GM19395 (cell line): ENCODE results near the gene MEPCE.
"Not testable (repeated sequence)": the region's sequence is repeated elsewhere in the genome, so short reads cannot be mapped to it uniquely, and the experiment has no call there.

ENCODE experiments used
- ATAC-seq: cut with Tn5 transposase; IDR thresholded peaks from one replicate; pipeline ENCODE4 v1.9.1; 2021; ENCODE audit warnings: mild to moderate bottlenecking, moderate library complexity; ENCODE audit not compliant: unreplicated experiment

Gene MEPCE

GRCh38 chr7:100433276-100433591, 3.6 kb downstream of the MEPCE start:
- ATAC-seq = no peak

DNA sequence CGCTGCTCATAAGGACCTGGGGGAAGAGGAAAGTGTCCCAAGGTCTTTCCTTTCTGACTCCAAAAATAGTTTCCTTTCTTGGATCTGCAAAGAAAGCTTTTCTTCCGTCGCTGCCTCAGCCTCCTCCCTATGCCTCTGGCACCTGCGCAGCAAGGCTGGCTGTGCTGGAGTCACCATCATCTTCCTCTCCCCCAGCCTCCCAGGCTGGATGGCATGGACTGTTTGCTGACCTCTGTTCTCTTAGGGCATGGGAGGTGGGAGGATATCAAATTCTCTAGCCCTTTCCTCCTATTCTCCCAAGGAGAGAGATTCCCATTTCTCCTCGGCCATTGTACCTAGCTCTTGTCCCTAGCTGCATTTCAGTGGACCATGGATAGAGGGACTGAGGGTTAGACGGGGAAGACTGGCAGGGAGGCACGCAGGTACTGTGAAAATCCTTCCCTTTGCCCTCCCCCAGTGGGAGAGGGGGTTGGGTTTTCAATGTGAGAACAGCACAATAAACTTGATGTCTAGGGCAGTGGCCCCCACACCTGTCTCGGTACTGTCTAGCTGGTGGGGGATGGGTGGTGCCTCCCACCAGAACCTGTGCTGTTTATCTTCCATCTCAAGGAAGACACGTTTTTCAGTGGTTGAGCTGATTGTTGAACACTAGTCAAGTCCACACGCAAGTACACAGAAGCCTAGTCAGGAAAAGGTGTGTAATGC, 4.1 kb downstream of the MEPCE start:
- ATAC-seq = no peak

GRCh38 chr7:100434297-100435144, 4.9 kb downstream of the MEPCE start:
- no peak for ATAC-seq

DNA sequence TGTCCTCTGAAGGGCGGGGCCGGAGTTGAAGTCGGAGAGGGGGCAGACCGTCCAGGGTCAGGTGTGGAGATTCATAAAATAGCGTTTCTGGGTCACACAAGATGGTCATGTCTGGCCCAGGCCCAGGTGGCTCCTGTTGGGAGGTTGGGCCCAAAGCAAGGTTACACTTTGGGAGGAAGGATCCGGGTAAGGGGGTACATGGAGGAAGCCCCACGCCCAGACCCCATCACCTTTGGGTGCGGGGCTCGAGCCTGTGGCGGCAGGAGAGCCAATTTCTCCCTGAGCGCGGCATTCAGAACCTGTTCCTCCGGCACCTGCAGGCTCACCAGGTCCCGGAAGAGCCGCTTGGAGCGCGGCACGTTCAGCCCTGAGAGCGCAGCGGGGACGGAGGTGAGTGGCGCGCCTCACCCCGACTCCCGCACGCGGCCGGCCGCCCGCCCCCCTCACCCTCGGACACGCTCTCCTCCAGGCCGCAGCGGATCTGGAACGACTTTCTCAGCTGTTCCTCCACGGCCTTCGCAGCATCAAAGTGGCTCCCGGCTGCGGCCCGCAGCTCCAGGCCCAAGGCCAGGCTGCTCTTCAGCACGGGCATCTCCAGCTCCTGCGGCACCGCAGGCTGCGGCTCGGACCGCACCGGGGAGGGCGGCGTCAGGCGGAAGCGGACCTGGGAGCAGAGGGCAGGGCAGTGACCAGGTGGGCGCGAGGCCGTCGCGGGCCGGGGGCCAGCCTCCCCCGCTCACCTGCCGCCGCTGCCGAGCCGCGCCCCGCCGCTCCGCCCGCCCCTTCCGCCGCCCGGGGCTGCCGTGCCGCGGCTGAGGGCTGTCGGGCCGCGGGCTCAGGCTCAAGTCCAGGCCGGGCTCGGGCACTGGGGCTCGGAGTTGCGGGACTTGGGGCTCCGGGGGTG, 6.0 kb downstream of the MEPCE start:
- ATAC-seq = peak; percentile 33

DNA sequence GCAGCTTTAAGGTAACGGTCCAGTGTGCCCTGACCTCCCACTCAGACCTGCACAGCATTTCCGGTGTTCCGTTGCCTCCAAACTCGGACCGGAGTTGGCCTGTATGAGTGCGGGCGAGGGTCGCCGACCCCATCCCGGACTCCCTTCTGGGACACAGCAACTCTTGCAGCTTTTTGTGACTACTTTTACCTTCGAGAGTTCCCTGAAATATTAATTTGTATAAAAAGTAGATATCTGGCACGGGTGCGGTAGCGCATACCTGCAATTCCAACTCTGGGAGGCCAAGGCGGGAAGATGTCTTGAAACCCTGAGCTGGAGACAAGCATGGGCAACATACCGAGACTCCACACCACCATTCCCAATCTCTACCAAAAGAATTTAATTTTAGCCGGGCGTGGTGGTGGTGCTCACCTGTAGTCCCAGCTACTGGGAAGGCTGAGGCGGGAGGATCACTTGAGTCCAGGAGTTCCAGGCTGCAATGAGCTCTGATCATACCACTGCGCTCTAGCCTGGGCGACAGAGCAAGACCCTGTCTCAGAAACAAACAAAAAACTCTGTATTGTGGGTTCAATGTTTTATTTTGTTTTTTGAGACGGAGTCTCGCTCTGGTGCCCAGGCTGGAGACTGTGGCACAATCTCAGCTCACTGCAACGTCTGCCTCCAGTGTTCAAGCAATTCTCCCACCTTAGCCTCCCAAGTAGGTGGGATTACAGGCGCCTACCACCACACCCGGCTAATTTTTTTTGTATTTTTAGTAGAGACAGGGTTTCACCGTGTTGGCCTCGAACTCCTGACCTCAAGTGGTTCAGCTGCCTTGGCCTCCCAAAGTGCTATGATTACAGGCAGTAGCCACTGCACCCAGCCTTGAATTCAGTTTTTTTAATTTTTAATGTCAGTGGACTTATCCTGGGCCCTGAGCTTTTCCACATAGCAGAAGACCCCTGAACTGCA, 7.8 kb downstream of the MEPCE start:
- ATAC-seq = no peak

- no peak for ATAC-seq
Measured at GRCh38 chr7:100438172-100438571, 8.5 kb downstream of the MEPCE start.

DNA sequence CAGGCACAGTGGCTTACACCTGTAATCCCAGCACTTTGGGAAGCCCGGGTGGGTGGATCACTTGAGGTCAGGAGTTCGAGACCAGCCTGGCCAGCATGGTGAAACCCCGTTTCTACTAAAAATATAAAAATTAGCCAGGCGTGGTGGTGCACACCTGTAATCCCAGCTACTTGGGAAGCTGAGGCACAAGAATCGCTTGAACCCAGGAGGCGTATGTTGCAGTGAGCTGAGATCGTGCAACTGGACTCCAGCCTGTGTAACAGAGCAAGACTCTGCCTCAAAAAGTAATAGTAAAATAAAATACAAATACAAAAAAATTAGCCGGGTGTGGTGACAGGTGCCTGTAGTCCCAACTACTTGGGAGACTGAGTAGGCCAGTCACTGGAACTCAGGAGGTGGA, 9.1 kb downstream of the MEPCE start:
- not testable (repeated sequence) for ATAC-seq

DNA sequence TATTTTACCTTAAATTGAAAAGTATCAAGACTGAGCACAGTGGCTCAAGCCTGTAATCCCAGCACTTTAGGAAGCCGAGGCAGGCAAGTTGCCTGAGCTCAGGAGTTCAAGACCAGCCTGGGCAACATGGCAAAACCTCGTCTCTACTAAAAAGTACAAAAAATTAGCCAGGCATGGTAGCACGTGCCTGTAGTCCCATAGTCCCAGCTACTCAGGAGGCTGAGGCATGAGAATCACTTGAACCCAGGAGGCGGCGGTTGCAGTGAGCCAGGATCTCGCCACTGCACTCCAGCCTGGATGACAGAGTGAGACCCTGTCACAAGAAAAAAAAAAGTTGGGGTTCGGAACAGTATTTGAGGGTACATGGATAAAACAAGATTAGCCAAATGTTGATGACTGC, 9.6 kb downstream of the MEPCE start:
- not testable (repeated sequence) for ATAC-seq

DNA sequence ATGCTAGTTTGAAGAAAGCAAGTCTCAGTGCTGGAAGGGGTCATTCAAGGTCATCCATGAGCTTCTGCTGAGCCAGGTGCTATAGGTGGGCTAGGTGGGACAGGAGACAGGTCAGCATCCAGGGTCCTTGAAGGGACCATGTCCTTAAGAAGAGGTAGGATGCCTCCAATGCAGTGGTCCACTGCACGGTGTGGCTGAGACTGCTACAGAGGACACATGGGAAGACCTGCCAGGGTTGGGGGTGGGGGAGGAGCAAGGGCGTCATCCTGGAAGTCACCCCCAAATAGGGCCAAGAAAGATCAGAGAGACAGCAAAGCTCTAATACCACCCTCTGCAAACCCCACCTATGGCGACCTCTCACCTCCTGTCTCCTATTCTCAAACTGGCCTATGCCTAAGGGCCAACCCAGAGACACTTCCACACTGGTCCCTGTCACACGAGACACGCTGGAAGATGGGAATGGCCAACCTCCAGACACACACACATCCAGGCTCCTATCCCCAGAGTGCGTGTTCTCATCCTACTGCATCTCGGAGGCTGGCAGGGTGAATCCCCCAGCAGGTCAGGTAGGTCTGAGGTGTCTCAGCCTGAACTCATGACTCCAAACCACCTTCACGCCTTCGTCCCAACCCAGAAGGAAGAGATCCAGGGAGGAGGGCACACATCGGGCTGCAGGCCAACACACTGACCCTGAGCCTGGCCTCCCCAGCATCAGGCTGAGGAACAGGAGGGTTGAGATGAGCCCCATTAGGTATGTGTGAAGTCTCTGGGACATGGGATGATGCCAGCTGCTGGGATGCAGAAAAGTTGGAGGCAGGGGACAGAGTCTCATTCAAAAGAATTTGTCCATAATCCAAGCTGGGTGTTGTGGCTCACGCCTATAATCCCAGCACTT, 12.3 kb downstream of the MEPCE start:
- no peak for ATAC-seq

- ATAC-seq = no peak
Measured at GRCh38 chr7:100443096-100443840, 13.6 kb downstream of the MEPCE start.

DNA sequence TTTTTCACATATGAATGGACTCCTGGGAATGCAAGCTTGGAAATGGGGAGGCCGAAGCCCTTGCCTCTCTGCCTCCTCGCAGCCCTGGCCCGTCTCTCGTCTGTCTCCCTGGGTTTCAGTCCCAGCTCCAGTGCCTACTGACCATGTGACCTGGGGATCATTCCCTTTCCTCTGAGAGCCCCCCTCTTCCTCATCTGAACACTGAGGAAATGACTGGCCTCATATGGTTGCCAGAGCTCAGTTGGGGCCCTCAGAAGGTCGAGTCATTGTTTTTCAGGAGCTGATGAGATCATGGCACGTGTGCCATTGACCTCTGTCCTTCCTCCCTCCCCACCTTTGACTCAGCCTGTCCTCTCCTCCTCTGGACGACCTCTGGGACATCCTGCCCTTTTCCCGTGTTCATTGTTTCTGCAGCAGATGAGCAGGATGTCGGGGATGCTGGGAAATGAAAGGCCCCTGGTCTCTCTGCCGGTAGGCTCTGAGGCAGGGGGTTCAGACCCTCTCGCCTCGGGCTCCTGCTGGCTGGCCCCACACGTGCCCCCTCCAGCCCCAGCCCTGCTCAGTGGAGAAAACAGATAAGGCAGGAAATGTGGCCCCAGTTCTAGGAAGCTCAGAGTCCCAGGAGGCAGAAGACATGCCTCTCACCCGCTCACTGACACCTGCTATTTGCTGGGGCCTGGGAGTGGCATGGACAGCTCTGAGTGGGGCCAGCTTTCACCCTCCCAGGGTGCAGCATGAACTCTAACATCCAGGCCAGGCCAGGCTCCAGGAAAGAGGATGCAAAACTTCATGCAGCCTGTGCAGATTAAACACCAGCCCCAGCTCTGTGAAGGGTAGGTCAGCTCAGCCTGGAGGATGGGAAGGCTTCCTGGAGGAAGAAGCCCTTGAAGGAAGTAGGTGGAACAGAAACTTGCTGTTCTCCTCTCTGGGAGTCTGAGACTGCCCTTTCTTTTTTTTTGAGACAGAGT, 15.0 kb downstream of the MEPCE start:
- ATAC-seq = no peak

- no peak for ATAC-seq
Measured at GRCh38 chr7:100446040-100446439, 16.4 kb downstream of the MEPCE start.

- ATAC-seq = not testable (repeated sequence)
Measured at GRCh38 chr7:100447363-100447762, 17.7 kb downstream of the MEPCE start.

DNA sequence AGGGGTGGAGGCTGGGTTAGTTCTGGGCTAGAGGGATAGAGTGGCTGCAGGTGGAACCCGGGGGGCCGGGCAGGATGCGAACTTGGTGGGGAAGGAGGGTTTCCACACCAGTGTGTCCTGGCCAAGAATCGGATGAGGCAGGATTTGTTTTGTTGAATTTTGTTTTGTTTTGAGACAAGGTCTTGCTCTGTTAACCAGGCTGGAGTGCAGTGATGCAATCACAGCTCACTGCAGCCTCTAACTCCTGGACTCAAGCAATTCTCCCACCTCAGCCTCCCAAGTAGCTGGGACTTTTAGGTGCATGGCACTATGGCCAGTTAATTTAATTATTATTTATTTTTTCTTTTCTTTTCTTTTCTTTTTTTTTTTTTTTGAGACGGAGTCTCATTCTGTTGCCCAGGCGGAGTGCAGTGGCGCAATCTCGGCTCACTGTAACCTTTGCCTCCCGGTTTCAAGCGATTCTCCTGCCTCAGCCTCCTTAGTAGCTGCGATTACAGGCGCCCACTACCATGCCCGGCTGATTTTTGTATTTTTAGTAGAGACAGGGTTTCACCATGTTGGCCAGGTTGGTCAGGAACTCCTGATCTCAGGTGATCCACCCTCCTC, 19.7 kb downstream of the MEPCE start:
- no peak for ATAC-seq

DNA sequence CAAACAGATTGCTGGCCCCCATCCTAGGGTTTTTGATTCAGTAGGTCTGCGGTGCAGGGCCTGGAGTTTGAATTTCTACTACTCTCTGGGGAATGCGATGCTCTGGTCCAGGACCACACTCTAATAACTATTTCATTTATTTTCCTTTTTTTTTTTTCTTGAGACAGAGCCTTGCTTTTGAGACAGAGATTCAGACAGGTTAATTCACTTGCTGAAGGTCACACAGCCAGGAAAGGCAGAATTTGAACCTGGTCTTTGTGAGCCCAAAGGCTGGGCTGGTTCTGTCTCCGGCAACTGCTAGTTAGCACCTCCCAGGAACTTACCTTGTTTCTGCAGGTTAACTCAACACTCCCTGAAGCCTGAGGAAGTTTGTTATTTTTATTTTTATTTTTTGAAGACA, 22.9 kb downstream of the MEPCE start:
- no peak for ATAC-seq

DNA sequence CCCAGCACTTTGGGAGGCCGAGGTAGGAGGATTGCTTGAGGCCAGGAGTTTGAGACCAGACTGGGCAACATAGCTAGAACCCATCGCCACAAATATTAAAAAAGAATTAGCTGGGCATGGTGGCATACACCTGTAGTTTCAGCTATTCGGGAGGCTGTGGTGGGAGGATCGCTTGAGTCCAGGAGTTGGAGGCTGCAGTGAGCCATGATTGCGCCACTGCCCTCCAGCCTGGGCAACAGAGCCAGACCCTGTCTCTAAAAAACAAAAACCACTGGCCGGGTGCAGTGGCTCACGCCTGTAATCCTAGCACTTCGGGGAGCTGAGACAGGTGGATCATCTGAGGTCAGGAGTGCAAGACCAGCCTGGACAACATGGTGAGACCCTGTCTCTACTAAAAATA, 24.2 kb downstream of the MEPCE start:
- not testable (repeated sequence) for ATAC-seq

DNA sequence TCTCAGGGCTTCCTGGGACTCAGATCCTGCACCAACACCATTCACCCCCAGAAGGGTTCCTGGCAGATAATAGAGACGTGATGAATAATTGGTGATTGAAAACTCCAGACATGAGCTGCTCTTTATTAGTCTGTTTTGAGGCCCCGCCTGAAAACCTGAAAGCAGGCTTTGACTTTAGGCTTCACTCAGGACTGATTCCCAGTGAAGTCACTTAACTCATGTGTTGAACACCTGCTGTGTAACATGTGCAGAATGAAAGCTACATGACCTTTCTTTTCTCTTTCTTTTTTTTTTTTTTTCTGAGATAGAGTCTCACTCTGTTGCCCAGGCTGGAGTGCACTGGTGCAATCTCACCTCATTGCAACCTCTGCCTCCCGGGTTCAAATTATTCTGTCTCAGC, 25.6 kb downstream of the MEPCE start:
- no peak for ATAC-seq
